Coronary artery (tissue), 2 donors: ENCODE data around the gene NEO1.
"Not testable (repeated sequence)": the region's sequence is repeated elsewhere in the genome, so short reads cannot be mapped to it uniquely, and the experiment has no call there.

Experiments
- DNase-seq: peaks from one replicate; pipeline ENCODE4 v3.0.0-alpha.2; 2017; ENCODE audit warnings: low spot score
- H3K27ac ChIP-seq, 2 donors: fragments of 200-600 bp; sonication (generic); one replicate each; pipeline ENCODE4 v1.5.1; 2016 to 2019
- H3K4me3 ChIP-seq: fragments of 200-600 bp; sonication (generic); 2 replicates; pipeline ENCODE4 v1.5.1; 2016; ENCODE audit warnings: mild to moderate bottlenecking, moderate library complexity
- CTCF ChIP-seq: fragments of 200-600 bp; sonication (generic); IDR thresholded peaks from one replicate; pipeline ENCODE4 v1.5.1; 2019; ENCODE audit warnings: antibody characterized with exemption

The NEO1 gene

GRCh38 chr15:73150831-73151230 is 98.6 kb downstream of the NEO1 start:
- Histone ChIP-seq H3K27ac (no peak overlapping the region), H3K4me3 (no peak overlapping the region)
- DNase-seq = no peak
- TF ChIP-seq CTCF = no peak

GRCh38 chr15:73153024-73153423 is 100.8 kb downstream of the NEO1 start:
- no peak overlapping the region for H3K4me3 ChIP-seq
- no peak overlapping the region for H3K27ac ChIP-seq
- TF ChIP-seq CTCF = no peak
- DNase-seq = no peak

GRCh38 chr15:73153447-73153846 is 101.2 kb downstream of the NEO1 start:
- Histone ChIP-seq H3K27ac (no peak overlapping the region), H3K4me3 (no peak overlapping the region)
- DNase-seq = no peak
- TF ChIP-seq CTCF = no peak

- TF ChIP-seq CTCF = no peak
- Histone ChIP-seq H3K4me3 (no peak overlapping the region), H3K27ac (no peak overlapping the region)
- no peak for DNase-seq
These were observed 104.3 kb downstream of the NEO1 start for GRCh38 chr15:73156431-73157191.

- TF ChIP-seq CTCF = no peak
- Histone ChIP-seq H3K27ac (peak overlapping the region in 1 of 2 donors; percentile 31), H3K4me3 (peak overlapping the region; percentile 19)
- DNase-seq = no peak
These were observed 109.3 kb downstream of the NEO1 start for GRCh38 chr15:73161546-73161945.

- DNase-seq = no peak
- no peak overlapping the region for H3K4me3 ChIP-seq
- H3K27ac ChIP-seq = no peak overlapping the region
- TF ChIP-seq CTCF = no peak
These were observed 113.2 kb downstream of the NEO1 start for GRCh38 chr15:73165435-73165834.

- H3K27ac ChIP-seq = no peak overlapping the region
- DNase-seq = no peak
- H3K4me3 ChIP-seq = no peak overlapping the region
- TF ChIP-seq CTCF = no peak
These were observed 113.6 kb downstream of the NEO1 start for GRCh38 chr15:73165844-73166243.

GRCh38 chr15:73166711-73167110 is 114.4 kb downstream of the NEO1 start:
- H3K4me3 ChIP-seq, DNase-seq, H3K27ac ChIP-seq: not testable (repeated sequence)
